Measurements from ENCODE around the gene MAP2K5.

DNA sequence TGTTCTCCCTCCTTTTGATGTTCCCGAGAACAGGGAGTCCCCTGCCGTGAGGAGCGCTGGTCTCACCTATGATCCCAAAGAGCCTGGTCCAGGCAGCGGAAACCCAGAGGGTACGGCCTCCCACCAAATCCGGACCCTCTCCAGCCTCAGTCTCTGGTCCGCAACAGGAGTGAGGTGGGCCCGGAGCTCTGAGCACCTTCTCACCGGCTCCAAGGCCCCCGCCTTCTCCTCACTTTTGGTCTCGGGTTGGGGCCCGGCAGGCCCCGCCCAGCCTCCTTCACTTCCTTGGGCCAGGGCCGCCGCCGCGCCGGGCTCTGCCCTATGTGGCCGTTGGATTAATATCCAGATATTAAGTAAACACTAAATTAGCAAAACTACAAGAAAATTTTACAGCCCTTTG, 277.1 kb downstream of the MAP2K5 start:
- no peak for TF ChIP-seq RARB (CRISPR knock-in tag; IDR thresholded peaks at IDR 0.05)
- TF ChIP-seq, protein P1, sequence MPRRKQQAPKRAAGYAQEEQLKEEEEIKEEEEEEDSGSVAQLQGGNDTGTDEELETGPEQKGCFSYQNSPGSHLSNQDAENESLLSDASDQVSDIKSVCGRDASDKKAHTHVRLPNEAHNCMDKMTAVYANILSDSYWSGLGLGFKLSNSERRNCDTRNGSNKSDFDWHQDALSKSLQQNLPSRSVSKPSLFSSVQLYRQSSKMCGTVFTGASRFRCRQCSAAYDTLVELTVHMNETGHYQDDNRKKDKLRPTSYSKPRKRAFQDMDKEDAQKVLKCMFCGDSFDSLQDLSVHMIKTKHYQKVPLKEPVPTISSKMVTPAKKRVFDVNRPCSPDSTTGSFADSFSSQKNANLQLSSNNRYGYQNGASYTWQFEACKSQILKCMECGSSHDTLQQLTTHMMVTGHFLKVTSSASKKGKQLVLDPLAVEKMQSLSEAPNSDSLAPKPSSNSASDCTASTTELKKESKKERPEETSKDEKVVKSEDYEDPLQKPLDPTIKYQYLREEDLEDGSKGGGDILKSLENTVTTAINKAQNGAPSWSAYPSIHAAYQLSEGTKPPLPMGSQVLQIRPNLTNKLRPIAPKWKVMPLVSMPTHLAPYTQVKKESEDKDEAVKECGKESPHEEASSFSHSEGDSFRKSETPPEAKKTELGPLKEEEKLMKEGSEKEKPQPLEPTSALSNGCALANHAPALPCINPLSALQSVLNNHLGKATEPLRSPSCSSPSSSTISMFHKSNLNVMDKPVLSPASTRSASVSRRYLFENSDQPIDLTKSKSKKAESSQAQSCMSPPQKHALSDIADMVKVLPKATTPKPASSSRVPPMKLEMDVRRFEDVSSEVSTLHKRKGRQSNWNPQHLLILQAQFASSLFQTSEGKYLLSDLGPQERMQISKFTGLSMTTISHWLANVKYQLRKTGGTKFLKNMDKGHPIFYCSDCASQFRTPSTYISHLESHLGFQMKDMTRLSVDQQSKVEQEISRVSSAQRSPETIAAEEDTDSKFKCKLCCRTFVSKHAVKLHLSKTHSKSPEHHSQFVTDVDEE (CRISPR knock-in tag; IDR thresholded peaks at IDR 0.05), result no peak
- no peak for TF ChIP-seq ZNF8 (CRISPR knock-in tag; IDR thresholded peaks at IDR 0.05)
- no peak for TF ChIP-seq ESRRG (CRISPR knock-in tag; IDR thresholded peaks at IDR 0.05)
- TF ChIP-seq ISL1 (CRISPR knock-in tag; IDR thresholded peaks at IDR 0.05), result no peak
- no peak for TF ChIP-seq TOX (CRISPR knock-in tag; IDR thresholded peaks at IDR 0.05; ENCODE audit: borderline replicate concordance)
- TF ChIP-seq, protein P2, sequence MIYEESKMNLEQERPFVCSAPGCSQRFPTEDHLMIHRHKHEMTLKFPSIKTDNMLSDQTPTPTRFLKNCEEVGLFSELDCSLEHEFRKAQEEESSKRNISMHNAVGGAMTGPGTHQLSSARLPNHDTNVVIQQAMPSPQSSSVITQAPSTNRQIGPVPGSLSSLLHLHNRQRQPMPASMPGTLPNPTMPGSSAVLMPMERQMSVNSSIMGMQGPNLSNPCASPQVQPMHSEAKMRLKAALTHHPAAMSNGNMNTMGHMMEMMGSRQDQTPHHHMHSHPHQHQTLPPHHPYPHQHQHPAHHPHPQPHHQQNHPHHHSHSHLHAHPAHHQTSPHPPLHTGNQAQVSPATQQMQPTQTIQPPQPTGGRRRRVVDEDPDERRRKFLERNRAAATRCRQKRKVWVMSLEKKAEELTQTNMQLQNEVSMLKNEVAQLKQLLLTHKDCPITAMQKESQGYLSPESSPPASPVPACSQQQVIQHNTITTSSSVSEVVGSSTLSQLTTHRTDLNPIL (CRISPR knock-in tag; IDR thresholded peaks at IDR 0.05; ENCODE audit: low read depth), result no peak
- TF ChIP-seq ARNTL (CRISPR knock-in tag; IDR thresholded peaks at IDR 0.05; ENCODE audit: borderline replicate concordance, low read depth), result no peak
- TF ChIP-seq ZFP30 (CRISPR knock-in tag; IDR thresholded peaks at IDR 0.05), result no peak
- no peak for TF ChIP-seq PATZ1 (CRISPR knock-in tag; IDR thresholded peaks at IDR 0.05; ENCODE audit: borderline replicate concordance)
- no peak for TF ChIP-seq TCF4 (CRISPR knock-in tag; IDR thresholded peaks at IDR 0.05; ENCODE audit: borderline replicate concordance)
- TF ChIP-seq ZNF70 (CRISPR knock-in tag; IDR thresholded peaks at IDR 0.05), result no peak
- no peak for TF ChIP-seq ZNF565 (CRISPR knock-in tag; conservative IDR thresholded peaks at IDR 0.05; ENCODE audit: low read depth)
